Brain microvascular endothelial cell (primary cell): ENCODE results near the gene PHACTR1.

Experiments
- DNase-seq: peaks from one replicate; pipeline ENCODE4 v3.0.0-alpha.2; 2020
- H3K27ac ChIP-seq: fragments of 250-450 bp; sonication (Bioruptor Pico); 2 replicates; pipeline ENCODE4 v1.5.1; 2020; ENCODE audit warnings: mild to moderate bottlenecking, moderate library complexity
- H3K27me3 ChIP-seq: fragments of 250-450 bp; sonication (Bioruptor Pico); replicated peaks from 2 replicates; pipeline ENCODE4 v1.5.1; 2020; ENCODE audit warnings: mild to moderate bottlenecking
- H3K36me3 ChIP-seq: fragments of 250-450 bp; sonication (Bioruptor Pico); replicated peaks from 2 replicates; pipeline ENCODE4 v1.5.1; 2020; ENCODE audit warnings: mild to moderate bottlenecking
- H3K4me3 ChIP-seq: 2 replicates; pipeline ENCODE4 v1.5.1; 2011; ENCODE audit warnings: low read depth, mild to moderate bottlenecking, control low read depth, low read length, moderate library complexity
- in situ Hi-C: cut with HindIII; loops from 2 replicates; pipeline ENCODE4 v1.10.0; 2017; ENCODE audit warnings: low sequenced_read_pairs, low pct_ligation_motif_present
- TF ChIP-seq, protein P1 (sequence below): IDR thresholded peaks from 2 replicates; pipeline ENCODE4 v1.5.1; 2011; ENCODE audit warnings: low read depth, mild to moderate bottlenecking, moderate library complexity, low read length, control low read depth, inconsistent platforms; ENCODE audit errors: missing control alignments

Gene PHACTR1

DNA sequence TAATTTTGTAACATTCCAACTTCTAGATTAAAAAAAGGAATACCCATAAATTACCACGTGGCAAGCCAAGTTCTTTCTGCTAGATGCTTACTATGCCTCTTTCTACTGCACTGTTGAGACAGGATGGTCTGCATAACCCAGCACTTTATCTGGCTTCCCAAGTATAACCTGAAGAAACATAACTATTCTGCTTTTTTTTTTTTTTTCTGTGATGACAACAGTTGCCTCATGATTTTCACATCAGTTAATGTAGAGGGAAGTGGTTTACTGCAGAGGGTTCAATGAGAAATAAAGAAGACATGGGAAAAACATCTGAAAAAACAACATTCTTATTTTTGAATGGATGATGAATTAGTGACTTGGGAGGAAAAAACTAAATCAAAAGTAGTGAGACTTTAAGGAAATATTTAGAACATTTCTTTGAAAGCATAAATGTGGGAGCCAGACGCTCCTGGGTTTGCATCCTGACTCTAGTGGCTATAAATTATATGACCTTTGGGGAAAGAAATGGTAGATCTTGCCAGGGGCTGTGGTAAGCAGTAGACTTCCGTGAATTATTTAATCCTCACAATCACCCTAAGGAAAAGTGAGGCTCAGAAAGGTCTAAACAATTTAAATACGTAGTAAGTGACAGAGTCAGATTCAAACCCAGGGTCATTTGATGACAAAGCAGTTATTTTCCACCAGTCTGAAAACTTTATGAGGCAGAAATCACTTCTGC, 230.7 kb downstream of the PHACTR1 start:
- H3K27ac ChIP-seq, result no peak overlapping the region
- no peak for DNase-seq
- TF ChIP-seq, protein P1, sequence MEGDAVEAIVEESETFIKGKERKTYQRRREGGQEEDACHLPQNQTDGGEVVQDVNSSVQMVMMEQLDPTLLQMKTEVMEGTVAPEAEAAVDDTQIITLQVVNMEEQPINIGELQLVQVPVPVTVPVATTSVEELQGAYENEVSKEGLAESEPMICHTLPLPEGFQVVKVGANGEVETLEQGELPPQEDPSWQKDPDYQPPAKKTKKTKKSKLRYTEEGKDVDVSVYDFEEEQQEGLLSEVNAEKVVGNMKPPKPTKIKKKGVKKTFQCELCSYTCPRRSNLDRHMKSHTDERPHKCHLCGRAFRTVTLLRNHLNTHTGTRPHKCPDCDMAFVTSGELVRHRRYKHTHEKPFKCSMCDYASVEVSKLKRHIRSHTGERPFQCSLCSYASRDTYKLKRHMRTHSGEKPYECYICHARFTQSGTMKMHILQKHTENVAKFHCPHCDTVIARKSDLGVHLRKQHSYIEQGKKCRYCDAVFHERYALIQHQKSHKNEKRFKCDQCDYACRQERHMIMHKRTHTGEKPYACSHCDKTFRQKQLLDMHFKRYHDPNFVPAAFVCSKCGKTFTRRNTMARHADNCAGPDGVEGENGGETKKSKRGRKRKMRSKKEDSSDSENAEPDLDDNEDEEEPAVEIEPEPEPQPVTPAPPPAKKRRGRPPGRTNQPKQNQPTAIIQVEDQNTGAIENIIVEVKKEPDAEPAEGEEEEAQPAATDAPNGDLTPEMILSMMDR, result no peak

DNA sequence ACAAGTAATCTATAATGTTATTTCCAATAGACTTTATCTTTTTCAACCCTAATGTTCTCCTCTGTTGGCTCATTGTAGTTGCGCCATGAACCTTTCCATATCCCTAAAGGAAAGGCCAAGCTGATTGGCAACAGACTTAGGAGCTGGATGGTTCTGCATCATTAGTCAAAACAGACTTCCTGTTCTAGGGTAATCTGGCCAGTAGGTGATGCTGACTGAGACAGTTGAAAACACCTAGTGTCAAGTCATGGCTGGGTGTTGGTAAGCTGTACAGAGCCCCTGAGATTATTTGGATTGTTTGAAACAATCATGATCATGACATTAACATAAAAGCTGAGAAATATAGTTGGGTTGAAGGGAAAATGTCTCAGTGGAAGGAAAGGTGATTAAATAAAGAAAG, 231.4 kb downstream of the PHACTR1 start:
- Histone ChIP-seq H3K27ac (no peak overlapping the region), H3K27me3 (no peaks in the 10 kb centered on the region), H3K4me3 (no peak overlapping the region), H3K36me3 (no peaks in the 10 kb centered on the region)
- in situ Hi-C loops, result no loop called here
- no peak for DNase-seq
- TF ChIP-seq, protein P1, result no peak

More for the DNA sequence above, 230.7 kb downstream of the PHACTR1 start:
- no peak overlapping the region for H3K4me3 ChIP-seq
- H3K27me3 ChIP-seq, result no peaks in the 10 kb centered on the region
- in situ Hi-C loops, result no loop called here
- H3K36me3 ChIP-seq, result no peaks in the 10 kb centered on the region

DNA sequence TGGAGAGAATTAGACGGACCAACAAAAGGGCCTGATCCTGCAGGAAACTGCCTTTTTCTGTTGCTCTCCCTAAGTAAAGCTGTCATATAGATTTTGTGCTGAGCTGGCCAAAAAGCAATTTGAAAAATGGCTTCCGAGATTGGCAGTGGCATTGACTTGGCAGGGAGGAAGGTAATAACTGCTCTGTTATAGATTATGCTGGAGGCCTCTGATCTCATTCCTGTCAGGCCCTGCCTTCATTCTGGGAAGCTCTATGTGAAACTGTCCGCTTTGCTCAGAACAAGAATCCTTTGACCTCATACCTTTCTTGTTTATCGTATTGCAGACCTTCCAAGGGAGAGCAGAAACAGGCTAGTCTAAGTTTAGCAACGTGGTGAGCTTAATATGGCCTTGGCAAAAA, 234.4 kb downstream of the PHACTR1 start:
- in situ Hi-C loops, result no loop called here
- no peaks in the 10 kb centered on the region for H3K27me3 ChIP-seq
- TF ChIP-seq, protein P1, result no peak
- no peak overlapping the region for H3K27ac ChIP-seq
- H3K36me3 ChIP-seq, result no peaks in the 10 kb centered on the region
- no peak overlapping the region for H3K4me3 ChIP-seq
- no peak for DNase-seq

DNA sequence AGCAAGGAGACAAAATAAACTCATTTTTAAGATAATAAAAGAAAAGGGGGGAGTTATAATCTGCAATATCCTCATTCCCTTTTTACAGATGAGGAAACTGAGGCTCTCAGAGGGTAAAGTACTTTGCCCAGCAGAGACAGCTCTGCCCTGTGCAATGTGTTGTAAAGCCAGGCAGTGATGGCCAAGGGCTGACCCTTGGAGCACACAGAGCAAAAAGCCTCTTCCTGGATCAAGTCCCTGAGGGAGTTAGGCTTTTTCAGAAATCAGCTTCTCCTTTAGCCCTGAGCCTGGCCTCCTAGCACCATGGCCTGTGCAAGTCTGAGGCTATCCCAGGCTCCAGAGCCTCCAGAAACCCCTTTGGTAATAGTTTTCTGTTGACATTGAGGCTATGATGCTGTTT, 234.8 kb downstream of the PHACTR1 start:
- in situ Hi-C loops, result no loop called here
- H3K4me3 ChIP-seq, result no peak overlapping the region
- no peaks in the 10 kb centered on the region for H3K27me3 ChIP-seq
- no peak overlapping the region for H3K27ac ChIP-seq
- DNase-seq, result no peak
- H3K36me3 ChIP-seq, result no peaks in the 10 kb centered on the region
- TF ChIP-seq, protein P1, result no peak

DNA sequence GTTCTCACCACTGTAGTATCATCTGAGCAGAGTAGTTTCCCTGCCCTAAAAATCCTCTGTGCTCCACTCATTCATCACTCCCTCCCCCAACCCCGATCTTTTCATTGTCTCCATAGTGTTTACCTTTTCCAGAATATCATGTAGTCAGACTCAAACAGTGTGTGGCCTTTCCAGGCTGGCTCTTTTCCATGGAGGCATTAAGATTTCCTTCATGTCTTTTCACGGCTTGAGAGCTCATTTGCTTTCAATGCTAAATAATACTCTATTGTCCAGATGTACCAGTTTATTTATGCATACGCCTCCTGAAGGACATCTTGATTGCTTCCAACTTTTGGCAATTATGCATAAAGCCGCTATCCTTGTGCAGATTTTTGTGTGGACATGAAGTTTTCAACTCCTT, 235.8 kb downstream of the PHACTR1 start:
- in situ Hi-C loops, result no loop called here
- TF ChIP-seq, protein P1, result no peak
- H3K27ac ChIP-seq, result no peak overlapping the region
- no peak for DNase-seq
- no peak overlapping the region for H3K4me3 ChIP-seq
- H3K36me3 ChIP-seq, result no peaks in the 10 kb centered on the region
- no peaks in the 10 kb centered on the region for H3K27me3 ChIP-seq

DNA sequence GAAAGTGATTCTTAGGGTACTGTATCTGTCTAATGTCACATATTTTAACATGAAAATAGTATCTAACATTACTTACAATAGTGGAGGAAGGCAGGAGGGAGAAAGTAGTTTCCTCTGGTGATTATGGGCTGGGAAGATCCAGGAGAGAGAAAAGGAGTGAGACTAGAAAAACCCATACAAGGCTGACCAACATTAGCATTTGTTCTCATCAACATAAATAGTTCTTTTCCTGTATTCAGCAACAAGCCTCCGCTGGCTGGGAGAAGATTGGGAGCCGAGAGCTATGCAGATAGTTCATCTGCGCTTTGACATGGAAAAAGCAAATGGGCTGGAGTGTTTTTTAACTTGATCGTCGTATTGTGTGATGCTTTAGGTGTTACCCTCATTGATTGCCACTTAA, 239.4 kb downstream of the PHACTR1 start:
- H3K4me3 ChIP-seq, result no peak overlapping the region
- no peaks in the 10 kb centered on the region for H3K36me3 ChIP-seq
- in situ Hi-C loops, result no loop called here
- H3K27ac ChIP-seq, result no peak overlapping the region
- H3K27me3 ChIP-seq, result no peaks in the 10 kb centered on the region
- DNase-seq, result no peak
- TF ChIP-seq, protein P1, result no peak
